ENCODE data around the gene CYP51A1.
"Not testable (repeated sequence)": the region's sequence is repeated elsewhere in the genome, so short reads cannot be mapped to it uniquely, and the experiment has no call there.

Gene CYP51A1
- total RNA-seq, result 2.4 to 11.1 (median 6.0) reads per million in 3 experiments

DNA sequence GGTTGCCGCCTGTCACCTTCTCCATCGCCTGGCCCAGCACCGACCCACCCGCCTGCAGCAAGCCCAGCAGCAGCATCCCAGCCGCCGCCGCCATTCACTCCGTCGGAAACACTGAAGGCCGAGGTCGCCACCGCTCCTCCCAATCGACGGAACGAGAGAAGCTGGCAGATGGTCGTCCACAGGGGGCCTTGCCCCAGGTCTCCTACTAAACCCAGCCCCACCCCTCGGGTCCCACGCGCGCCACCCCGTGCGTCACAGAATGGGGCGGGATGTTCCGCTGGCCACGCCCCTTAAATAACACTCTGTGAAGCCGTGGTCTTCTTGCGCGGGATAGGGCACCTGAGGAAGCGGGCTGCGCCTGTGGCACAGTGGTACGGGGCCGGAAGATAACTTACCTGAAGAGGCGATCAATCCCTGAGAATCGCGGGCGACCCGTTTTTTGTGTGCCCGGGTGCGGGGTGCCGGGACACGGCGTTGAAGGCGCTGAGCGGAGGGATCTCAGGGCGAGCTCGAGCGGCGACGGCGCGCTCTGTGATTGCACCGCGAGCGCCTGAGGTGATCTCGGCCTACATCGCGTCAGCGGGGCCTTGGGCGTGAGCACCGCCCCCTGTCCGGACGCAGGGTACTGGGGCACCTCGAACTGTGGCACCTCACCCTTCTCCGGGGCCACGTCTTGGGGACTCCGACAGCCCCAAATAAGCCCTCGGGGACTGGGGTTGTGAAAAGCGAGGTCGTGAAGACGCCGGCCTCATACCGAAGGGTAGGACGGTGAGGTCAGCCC, at the start of gene CYP51A1:
TSS of gene CYP51A1 (minus strand) at position 207 of the 781 bp plus-strand sequence. CDS start at position 94, 113 bp downstream.
- peak; percentile 94 for DNase-seq

GRCh38 chr7:92178928-92179924, 44.9 kb upstream of the CYP51A1 start, which contains the start of gene LRRD1:
Gene LRRD1, minus strand, starts transcription at chr7:92179142. Its CDS starts 13,940 bp downstream, at chr7:92165202.
- peak; percentile 84 for DNase-seq

- DNase-seq, result no peak
Measured at GRCh38 chr7:92177362-92177761, 43.1 kb upstream of the CYP51A1 start.

DNA sequence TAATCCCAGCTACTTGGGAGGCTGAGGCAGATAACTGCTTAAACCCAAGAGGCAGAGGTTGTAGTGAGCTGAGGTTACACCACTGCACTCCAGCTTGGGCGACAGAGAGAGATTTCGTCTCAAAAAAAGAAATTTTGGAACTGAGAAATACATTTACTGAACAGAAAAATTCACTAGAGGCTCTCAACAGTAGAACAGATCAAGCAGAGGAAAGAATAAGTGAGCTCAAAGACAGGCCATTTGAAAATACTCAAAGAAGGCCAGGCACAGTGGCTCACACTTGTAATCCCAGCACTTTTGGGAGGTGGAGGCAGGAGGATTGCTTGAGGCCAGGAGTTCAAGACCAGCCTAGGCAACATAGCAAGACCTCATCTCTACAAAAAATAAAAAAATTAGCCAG, 35.3 kb upstream of the CYP51A1 start:
- DNase-seq, result not testable (repeated sequence)

DNA sequence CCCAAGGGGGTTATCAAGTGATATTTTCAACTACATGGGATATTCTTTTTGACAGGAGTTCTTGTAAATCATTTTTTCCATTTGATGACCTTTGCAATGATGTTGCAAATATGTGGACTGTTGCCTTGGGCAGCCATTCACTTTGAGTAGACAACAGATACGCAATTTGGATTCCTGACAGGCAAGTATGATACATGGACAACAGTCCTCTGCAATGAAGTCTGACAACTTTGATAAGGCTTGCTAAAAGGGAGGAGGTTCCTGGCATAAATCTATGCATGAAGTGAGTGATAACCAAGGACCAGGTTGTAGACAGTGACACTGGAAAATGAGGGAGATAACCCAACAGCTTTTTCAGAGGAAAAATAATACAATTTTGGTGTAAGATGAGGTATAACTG, 27.0 kb upstream of the CYP51A1 start:
- no peak for DNase-seq

GRCh38 chr7:92158660-92159575, 24.6 kb upstream of the CYP51A1 start:
- no peak for DNase-seq

GRCh38 chr7:92156990-92157389, 22.7 kb upstream of the CYP51A1 start:
- DNase-seq, result no peak

DNA sequence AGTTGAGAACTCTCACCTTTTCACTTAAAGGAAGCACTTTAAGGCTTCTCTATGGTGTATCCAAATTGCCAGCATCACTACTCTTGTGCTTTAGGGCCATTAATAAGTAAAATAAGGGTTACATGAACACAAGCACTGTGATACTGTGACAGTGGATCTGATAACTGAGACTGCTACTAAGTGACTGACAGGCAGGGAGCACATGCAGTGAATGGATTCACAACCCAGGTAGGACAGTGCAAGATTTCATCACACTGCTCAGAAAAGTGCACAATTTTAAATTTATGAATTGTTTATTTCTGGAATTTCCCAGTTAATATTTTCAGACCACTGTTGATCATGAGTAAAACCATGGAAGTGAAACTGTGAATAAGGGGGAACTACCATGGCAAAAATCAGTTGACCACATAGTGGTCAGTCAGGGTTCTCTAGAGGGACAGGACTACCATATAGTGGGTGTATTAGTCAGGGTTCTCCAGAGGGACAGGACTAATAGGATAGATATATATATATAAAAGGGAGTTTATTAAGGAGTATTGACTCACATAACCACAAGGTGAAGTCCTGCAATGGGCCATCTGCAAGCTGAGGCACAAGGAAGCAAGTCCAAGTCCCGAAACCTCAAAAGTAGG, 20.9 kb upstream of the CYP51A1 start:
- DNase-seq, result no peak

- no peak for DNase-seq
Measured at GRCh38 chr7:92150450-92151017, 16.3 kb upstream of the CYP51A1 start.

DNA sequence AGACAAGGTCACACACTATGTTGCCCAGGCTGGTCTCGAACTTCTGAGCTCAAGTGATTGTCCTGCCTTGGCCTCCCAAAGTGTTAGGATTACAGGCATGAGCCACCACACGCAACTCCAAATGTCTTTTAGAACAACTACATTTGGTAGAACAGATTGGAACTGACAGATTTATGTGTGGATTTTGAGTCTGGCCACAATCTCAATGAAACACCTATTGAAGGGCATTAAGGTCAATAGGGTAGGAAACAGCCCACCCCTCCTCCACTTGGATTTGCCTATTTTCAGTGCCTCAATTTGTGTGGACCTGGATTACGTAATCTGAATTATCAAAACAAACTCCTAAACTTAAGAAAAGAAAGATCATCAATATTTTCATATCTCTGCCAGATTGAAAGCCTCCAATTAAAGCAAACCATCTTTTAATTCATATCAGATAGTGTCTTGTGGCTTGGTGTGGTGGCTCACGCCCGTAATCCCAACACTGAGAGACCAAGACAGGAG, 15.5 kb upstream of the CYP51A1 start:
- no peak for DNase-seq

DNA sequence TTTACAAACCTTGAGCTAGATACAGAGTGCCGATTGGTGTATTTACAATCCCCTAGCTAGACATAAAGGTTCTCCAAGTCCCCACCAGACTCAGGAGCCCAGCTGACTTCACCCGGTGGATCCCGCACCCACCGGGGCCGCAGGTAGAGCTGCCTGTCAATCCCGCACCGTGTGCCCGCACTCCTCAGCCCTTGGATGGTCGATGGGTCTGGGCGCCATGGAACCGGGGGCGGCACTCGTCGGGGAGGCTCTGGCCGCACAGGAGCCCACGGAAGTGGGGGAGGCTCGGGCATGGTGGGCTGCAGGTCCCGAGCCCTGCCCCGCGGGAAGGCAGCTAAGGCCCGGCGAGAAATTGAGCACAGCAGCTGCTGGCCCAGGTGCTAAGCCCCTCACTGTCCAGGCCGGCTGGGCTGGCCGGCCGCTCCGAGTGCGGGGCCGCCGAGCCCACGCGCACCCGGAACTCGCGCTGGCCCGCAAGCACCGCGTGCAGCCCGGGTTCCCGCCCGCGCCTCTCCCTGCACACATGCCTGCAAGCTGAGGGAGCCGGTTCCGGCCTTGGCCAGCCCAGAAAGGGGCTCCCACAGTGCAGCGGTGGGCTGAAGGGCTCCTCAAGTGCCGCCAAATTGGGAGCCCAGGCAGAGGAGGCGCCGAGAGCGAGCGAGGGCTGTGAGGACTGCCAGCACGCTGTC, 9.1 kb upstream of the CYP51A1 start:
- DNase-seq, result not testable (repeated sequence)

DNA sequence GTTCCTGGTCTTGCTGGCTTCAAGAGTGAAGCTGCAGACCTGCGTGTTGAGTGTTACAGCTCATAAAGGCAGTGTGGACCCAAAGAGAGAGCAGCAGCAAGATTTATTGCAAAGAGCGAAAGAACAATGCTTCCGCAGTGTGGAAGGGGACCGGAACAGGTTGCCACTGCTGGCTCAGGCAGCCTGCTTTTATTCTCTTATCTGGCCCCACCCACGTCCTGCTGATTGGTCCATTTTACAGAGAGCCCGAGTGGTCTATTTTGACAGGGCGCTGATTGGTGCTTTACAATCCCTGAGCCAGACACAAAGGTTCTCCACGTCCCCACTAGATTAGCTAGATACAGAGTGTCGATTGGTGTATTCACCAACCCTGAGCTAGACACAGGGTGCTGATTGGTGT, 8.5 kb upstream of the CYP51A1 start:
- not testable (repeated sequence) for DNase-seq

- DNase-seq, result no peak
Measured at GRCh38 chr7:92141161-92141560, 6.9 kb upstream of the CYP51A1 start.

- DNase-seq, result no peak
Measured at GRCh38 chr7:92137557-92137956, 3.3 kb upstream of the CYP51A1 start.

DNA sequence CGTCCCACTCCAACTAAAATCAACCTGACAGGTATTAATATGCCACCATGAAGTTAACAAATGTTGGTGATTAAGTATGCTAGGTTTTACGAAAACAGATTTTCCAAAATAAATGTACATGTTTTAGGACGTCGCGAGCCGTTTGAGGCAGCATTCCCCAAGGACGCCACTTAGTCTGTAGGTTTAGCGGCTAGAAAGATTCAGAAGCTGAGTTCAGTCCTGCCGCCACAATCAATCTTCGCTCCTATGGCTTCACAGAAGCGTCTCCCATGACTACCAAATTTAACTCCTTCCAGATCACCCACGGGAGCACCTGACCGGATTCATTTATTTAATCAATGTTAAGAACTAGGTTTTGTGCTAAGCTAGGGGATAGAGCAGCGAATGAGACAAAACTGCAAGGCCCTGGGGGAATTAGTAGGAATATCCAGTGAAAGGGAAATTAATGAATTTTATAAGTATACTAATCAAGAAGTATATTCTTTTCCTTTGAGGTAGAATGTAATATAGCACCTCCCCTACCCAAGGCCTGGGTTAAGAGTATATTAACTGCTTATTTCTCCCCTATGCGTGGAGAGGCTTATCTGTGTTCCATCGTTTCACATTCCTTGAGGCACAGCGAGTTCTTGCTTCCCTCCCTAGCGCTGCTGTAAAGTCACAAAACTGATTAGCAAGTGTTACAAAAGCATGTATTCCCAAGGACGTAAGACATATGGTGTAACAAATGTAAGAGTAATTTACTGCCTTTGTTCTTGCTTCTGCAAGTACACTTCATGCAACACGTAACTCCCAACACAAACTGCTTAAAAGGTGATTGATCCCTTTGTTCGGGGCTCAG, 994 bp upstream of the CYP51A1 start:
- DNase-seq, result no peak

GRCh38 chr7:92133737-92134270, 473 bp downstream of the CYP51A1 start:
- DNase-seq, result peak; percentile 54

- DNase-seq, result no peak
Measured at GRCh38 chr7:92133133-92133736, 1.0 kb downstream of the CYP51A1 start.

DNA sequence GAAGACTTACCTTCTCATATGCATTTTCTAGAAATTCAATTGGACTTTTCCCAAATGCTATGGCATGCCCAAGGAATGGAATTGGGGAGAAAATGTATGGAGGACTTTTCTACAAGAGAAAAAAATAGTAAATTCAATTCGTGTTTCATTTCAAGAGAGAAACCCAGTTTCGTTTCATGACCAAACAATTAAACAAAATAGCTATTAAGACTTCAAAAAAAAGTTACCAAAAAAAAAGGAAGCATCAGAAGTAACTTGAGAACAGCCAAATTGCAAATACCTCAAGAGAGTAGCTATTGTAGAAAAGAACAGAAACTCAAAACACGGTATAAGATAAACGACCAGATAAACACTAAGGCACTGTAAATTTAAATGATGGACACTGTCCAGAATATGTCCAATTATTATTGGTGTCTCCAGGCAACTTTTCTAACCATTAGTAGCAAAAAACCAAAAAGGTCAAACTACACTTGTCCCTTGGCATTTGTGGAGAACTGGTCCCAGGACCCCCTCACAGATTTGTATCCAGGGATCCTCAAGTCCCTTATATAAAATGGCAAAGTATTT, 2.4 kb downstream of the CYP51A1 start:
- DNase-seq, result no peak
